ENCODE results near the gene CDK9.

Gene CDK9

DNA sequence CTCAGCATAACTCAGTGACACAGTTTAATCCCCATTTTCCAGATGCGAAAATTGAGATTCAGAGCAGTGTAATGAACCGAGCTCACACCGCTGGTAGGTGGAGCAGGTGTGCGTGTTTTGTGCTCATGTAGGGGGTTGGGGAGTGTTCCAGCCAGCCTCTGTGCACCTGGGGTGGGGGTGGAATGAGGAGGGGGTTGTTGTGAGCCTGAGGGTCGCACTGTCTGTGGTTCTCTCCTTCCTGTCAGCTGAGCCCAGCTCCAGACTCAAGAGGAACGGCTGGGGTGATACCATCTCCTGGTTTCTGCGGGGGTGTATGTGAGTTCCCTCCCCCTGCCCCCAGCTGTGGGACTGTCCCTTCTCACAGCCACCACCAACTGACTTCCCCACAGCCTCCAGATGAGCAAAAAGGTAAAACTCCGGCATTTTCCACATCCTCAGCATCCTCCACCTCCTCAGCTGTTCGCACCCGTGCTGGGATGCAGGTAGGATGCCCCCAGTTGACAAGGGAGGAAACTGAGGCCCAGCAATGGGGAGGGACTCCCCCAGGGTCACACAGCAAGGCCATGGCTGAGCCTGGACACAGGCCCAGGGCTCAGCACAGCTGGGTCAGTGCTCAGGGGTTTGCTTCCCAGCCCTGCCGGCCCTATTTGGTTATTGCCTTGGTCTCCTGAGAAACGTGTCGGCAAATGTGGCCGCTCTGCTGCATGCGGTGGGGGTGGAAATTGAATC lies 9.5 kb upstream of the CDK9 start:
- Histone ChIP-seq H3K27me3 (ENCODE audit: control insufficient read depth, insufficient read depth, low read length) (no peaks in the 10 kb centered on the region), H3K36me3 (ENCODE audit: control insufficient read depth, insufficient read depth, low read length) (no peaks in the 10 kb centered on the region), H3K9ac (no peak overlapping the region), H3K4me2 (ENCODE audit: low read length) (no peak overlapping the region), H3K9me3 (ENCODE audit: control insufficient read depth, low read length) (no peaks in the 10 kb centered on the region), H3K79me2 (no peaks in the 10 kb centered on the region), H3K27ac (no peak overlapping the region), H3K4me3 (ENCODE audit: low read depth, low read length) (no peak overlapping the region), H3K4me1 (no peaks in the 10 kb centered on the region), H2AFZ (no peak overlapping the region)
- TF ChIP-seq CTCF (IDR thresholded peaks at IDR 0.05) = no peak

DNA sequence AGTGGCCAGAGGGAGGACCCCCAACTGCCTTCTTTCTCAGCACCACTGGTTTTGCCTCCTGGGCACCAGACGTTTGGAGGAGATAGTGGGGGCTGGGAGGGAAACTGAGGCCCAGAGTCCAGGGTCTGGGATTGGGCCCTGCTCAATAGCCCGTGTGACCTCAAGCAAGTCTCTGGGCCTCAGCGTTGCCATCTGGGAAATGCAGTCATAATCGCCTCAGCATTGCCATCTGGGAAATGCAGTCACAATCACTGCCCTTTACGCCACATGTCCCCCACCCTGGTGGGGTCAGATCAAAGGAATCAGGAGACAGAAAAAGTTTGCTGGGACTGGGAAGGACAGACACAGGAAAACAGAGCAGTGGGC lies 8.9 kb upstream of the CDK9 start:
- no peak overlapping the region for H2AFZ ChIP-seq
- H3K79me2 ChIP-seq = no peaks in the 10 kb centered on the region
- no peaks in the 10 kb centered on the region for H3K27me3 ChIP-seq (ENCODE audit: control insufficient read depth, insufficient read depth, low read length)
- no peaks in the 10 kb centered on the region for H3K9me3 ChIP-seq (ENCODE audit: control insufficient read depth, low read length)
- no peak overlapping the region for H3K4me2 ChIP-seq (ENCODE audit: low read length)
- no peaks in the 10 kb centered on the region for H3K36me3 ChIP-seq (ENCODE audit: control insufficient read depth, insufficient read depth, low read length)
- H3K4me3 ChIP-seq (ENCODE audit: low read depth, low read length) = no peak overlapping the region
- no peak for TF ChIP-seq CTCF (IDR thresholded peaks at IDR 0.05)
- no peak overlapping the region for H3K27ac ChIP-seq
- no peaks in the 10 kb centered on the region for H3K4me1 ChIP-seq
- no peak overlapping the region for H3K9ac ChIP-seq

- Histone ChIP-seq H3K9me3 (ENCODE audit: control insufficient read depth, low read length) (no peaks in the 10 kb centered on the region), H2AFZ (no peak overlapping the region), H3K4me1 (no peaks in the 10 kb centered on the region), H3K9ac (no peak overlapping the region), H3K79me2 (no peaks in the 10 kb centered on the region), H3K27ac (no peak overlapping the region), H3K4me3 (ENCODE audit: low read depth, low read length) (no peak overlapping the region), H3K27me3 (ENCODE audit: control insufficient read depth, insufficient read depth, low read length) (no peaks in the 10 kb centered on the region), H3K4me2 (ENCODE audit: low read length) (no peak overlapping the region), H3K36me3 (ENCODE audit: control insufficient read depth, insufficient read depth, low read length) (no peaks in the 10 kb centered on the region)
- TF ChIP-seq CTCF (IDR thresholded peaks at IDR 0.05) = no peak
Measured at GRCh38 chr9:127777368-127777980, 8.4 kb upstream of the CDK9 start.

DNA sequence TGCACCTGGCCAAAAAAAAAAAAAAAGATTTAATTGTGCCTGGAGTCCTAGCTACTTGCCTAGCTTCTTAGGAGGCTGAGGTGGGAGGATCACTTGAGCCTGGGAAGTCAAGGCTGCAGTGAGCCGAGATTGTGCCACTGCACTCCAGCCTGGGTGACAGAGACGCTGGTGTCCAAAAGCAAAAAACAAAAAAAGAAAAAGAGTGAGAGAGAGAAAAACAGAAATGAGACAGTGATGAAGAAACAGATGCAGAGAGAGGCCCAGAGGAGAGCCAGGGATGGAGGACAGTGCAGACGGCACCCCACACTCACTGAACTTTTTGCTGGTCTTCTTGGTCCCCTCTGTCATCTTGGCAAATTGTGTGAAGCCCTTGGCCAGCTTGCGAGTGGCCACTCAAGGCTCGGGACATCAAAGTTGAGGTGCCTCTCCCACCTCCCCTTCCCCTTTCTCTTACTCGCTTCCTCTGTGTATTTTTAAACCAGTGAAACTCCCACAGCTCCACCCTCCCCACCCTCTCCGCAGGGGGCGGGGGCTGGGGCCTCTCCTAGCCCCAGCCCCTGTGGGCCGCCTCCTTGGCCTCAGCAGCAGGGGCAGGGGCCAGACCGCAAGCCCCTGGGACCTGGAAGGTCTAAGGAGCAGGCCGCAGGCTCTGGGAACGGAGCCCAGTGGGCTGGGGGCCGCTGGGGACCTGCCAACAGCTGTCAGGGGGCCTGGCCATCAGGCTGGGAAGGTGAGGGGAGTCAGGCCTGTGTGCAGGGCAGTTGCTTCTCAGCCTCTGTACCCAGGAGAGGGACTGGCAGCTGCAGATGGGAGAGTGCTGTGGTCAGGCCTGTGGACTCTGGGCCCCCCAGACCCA lies 7.3 kb upstream of the CDK9 start, which contains the start of gene SH2D3C:
Gene SH2D3C (minus strand): TSS at position 387 of the 856 bp plus-strand sequence. CDS start 39 bp downstream, at position 348.
- no peaks in the 10 kb centered on the region for H3K4me1 ChIP-seq
- no peak for TF ChIP-seq CTCF (IDR thresholded peaks at IDR 0.05)
- no peak within 1 kb of the TSS for H3K4me3 ChIP-seq (ENCODE audit: low read depth, low read length)
- H3K79me2 ChIP-seq = no peaks in the 10 kb centered on the region
- H3K36me3 ChIP-seq (ENCODE audit: control insufficient read depth, insufficient read depth, low read length) = no peaks in the 10 kb centered on the region
- H3K9ac ChIP-seq = no peak within 1 kb of the TSS
- H3K27me3 ChIP-seq (ENCODE audit: control insufficient read depth, insufficient read depth, low read length) = no peaks in the 10 kb centered on the region
- no peaks in the 10 kb centered on the region for H3K9me3 ChIP-seq (ENCODE audit: control insufficient read depth, low read length)
- H2AFZ ChIP-seq = no peak within 1 kb of the TSS
- H3K27ac ChIP-seq = no peak within 1 kb of the TSS
- no peak within 1 kb of the TSS for H3K4me2 ChIP-seq (ENCODE audit: low read length)
